Mesodermal cell (in vitro differentiated cells): ENCODE results near the gene SNRPA1.
"Not testable (repeated sequence)": the region's sequence is repeated elsewhere in the genome, so short reads cannot be mapped to it uniquely, and the experiment has no call there.

Experiments
- H3K27ac ChIP-seq: 2 replicates; pipeline ENCODE4 v1.7.0; 2013; ENCODE audit warnings: mild to moderate bottlenecking, low read depth, low read length, moderate library complexity; ENCODE audit not compliant: severe bottlenecking
- H3K36me3 ChIP-seq: 2 replicates; pipeline ENCODE4 v1.7.1; 2013; ENCODE audit warnings: mild to moderate bottlenecking, low read length, moderate library complexity; ENCODE audit not compliant: control insufficient read depth, insufficient read depth
- H3K4me1 ChIP-seq: one replicate; pipeline ENCODE4 v1.7.1; 2013; ENCODE audit warnings: mild to moderate bottlenecking, low read length; ENCODE audit not compliant: insufficient read depth, control insufficient read depth, poor library complexity, severe bottlenecking
- H3K4me3 ChIP-seq: 2 replicates; pipeline ENCODE4 v1.7.0; 2013; ENCODE audit warnings: low read length, control low read depth, mild to moderate bottlenecking; ENCODE audit not compliant: insufficient read depth, poor library complexity, severe bottlenecking; ENCODE audit errors: extremely low read depth
- H3K9me3 ChIP-seq: 2 replicates; pipeline ENCODE4 v1.7.1; 2013; ENCODE audit warnings: mild to moderate bottlenecking, low read length, moderate library complexity; ENCODE audit not compliant: control insufficient read depth
- WGBS, 2 experiments: methylation state at CpG; one replicate each; pipeline ENCODE4 v1.1.5; 2013; ENCODE audit warnings: missing lambda C conversion rate in 2 of 2; ENCODE audit not compliant: insufficient coverage in 2 of 2; 5-methylcytosine and 5-hydroxymethylcytosine counted together

The SNRPA1 gene

DNA sequence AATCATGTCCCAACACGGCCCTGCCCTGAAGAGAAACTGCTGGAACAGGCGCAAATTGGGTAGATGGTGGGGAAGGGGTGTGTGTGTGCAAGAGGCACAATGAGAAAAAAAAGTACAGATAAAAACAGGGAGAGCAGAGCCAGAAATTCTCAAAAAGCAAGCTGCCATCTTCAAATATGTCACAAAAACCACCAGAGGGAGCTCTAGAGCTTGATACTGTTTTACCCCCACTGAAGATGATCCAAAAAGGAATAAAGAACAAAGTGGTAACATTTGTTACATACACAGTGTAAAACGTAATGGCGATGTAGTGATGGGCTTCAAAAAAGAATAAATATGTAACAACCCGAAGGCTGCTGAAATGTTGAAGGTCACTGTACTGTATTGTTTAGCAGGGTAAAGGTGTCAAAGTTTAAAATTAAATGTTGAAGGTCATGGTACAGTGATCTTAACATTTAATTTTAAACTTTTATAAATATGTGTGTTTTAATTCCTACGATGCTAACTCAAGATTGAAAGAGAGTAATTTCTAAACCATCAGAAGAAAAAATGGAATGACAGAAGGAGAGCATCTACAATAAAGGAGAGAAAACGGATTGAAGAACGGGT is 6.0 kb downstream of the SNRPA1 start:
- Histone ChIP-seq H3K4me3 (no peak overlapping the region), H3K36me3 (peaks cover 67% of the 10 kb centered on the region), H3K27ac (no peak overlapping the region), H3K9me3 (no peaks in the 10 kb centered on the region), H3K4me1 (no peaks in the 10 kb centered on the region)
- 90 to 91% methylated on average over 4 of the region's 8 CpGs for WGBS, 2 experiments

DNA sequence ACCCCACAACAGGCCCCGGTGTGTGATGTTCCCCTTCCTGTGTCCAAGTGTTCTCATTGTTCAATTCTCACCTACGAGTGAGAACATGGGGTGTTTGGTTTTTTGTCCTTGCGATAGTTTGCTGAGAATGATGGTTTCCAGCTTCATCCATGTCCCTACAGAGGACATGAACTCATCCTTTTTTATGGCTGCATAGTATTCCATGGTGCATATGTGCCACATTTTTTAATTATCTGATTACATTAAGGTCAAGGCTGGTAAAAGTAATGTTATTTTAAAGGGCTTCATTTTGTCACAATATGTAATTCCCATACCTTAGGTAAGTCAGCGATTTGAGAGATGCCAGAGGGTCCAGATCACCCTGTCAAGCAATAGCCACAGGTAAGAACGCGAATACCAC is 7.7 kb downstream of the SNRPA1 start:
- H3K27ac ChIP-seq, H3K4me3 ChIP-seq, H3K4me1 ChIP-seq, H3K9me3 ChIP-seq: not testable (repeated sequence)
- WGBS, 2 experiments = 100% methylated on average over 3 of the region's 6 CpGs; no CpG with 5 or more reads in 1 of the 2 experiments
- H3K36me3 ChIP-seq = peaks cover 84% of the 10 kb centered on the region

DNA sequence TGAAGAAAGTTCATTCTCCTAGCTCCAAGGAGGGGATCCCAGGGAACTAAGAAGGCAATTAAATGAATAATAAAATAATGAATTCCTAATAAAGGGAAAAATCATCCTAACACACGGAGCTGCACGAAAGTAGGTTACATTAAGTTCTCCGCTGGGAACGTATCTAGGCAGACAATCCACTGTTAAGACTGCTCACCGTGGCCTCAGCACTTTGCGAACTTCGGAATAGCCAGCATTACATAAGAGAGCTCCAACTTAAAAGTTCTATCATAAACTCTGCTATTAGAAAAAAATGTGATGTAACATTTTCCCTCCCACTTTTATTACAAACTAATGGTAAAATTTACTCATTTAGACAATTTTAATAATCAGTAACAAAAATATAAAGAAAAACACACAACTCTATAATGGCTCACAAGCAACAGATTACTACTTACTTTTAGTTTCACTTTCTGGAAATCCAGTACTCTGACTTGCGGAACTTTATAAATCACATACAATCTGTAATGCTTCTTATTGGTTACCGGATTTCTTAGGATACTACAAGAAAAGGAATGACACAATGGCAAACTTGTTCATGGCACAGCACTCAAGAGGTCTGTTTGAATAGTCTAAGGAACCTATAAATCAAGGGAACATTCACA is 8.5 kb downstream of the SNRPA1 start:
- peaks cover 85% of the 10 kb centered on the region for H3K36me3 ChIP-seq
- no peak overlapping the region for H3K4me3 ChIP-seq
- H3K27ac ChIP-seq = no peak overlapping the region
- H3K9me3 ChIP-seq = no peaks in the 10 kb centered on the region
- 86 to 97% methylated on average over 1 to 5 of the region's 9 CpGs for WGBS, 2 experiments
- H3K4me1 ChIP-seq = no peaks in the 10 kb centered on the region

DNA sequence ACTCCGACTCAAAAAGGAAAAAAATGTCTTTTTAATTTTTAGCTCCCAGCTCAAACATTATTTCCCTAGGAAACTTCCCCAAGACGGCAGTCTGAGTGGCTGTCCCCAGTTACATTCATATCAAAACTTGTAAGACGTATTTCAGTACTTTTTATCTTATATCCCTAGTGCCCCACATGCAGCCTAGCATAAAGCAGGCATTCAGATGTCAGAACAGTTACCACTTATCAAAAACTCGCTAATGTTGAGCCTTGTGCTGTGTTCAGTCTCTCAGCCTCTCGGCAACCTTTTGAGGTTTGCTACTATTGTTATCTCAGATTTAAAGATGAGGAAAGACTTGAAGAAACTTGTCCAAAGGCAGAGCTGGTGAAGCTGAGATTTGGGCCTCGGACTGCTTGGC is 11.1 kb downstream of the SNRPA1 start:
- Histone ChIP-seq H3K9me3 (no peaks in the 10 kb centered on the region), H3K36me3 (peaks cover 87% of the 10 kb centered on the region), H3K4me1 (no peaks in the 10 kb centered on the region), H3K27ac (no peak overlapping the region), H3K4me3 (no peak overlapping the region)
- WGBS, 2 experiments = 91% methylated on average over 5 of the region's 6 CpGs

DNA sequence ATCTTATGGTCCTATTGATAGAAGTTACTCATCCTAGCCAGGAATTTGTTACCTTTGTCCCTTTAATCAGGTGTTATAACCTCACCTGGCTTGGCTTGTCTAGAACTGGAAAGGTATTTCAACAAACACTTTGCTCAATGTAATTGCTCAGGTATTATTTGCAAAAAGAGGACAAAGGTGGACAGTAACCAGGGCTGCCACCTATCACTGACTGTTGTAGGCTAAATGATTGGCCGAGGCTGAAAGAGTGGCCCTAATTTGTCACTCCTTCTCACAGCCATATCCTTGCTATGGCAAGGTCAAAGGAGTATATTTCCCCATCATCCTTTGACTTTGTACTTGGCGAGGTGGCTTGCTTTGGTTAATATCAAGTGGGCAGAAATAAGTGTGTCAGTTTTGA is 15.0 kb downstream of the SNRPA1 start:
- H3K4me1 ChIP-seq = peaks cover 3% of the 10 kb centered on the region
- no peak overlapping the region for H3K27ac ChIP-seq
- no peak overlapping the region for H3K4me3 ChIP-seq
- H3K36me3 ChIP-seq = peaks cover 63% of the 10 kb centered on the region
- H3K9me3 ChIP-seq = no peaks in the 10 kb centered on the region
- 100% methylated on average over 1 of the region's 2 CpGs; no CpG with 5 or more reads in 1 of the 2 experiments for WGBS, 2 experiments

DNA sequence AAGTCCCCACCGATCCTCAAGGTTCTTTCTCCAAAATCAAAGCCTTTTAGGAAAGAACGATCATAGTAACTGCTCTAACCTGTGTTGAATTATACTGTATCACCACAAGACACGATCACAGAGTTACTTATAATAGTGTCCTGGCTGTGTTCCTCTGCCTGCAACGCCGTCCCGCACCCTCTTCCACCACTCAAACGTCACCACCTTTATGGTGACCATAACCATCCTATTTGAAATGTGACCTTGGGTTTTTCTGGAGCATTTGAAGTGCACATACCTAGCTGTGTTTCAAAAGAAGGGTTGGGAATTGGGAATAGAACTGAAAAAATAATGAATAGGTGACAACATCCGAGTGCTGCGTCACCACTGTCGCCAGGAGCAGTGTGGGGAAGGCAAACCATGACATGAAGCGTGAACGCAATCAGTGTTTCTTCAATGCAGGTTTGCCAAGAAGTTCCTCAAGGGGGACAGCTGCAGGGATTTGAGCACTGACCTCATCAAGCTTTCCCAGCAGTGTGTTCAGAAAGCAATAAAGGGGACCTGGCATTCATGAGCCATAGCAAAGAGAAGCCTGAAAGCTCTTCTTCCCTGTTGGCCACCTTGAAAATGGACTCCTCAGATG is 17.0 kb downstream of the SNRPA1 start:
- peak overlapping the region; percentile 93 for H3K4me3 ChIP-seq
- H3K4me1 ChIP-seq = peaks cover 3% of the 10 kb centered on the region
- H3K36me3 ChIP-seq = peaks cover 63% of the 10 kb centered on the region
- H3K27ac ChIP-seq = no peak overlapping the region
- 88 to 92% methylated on average over 10 to 12 of the region's 12 CpGs for WGBS, 2 experiments
- no peaks in the 10 kb centered on the region for H3K9me3 ChIP-seq

DNA sequence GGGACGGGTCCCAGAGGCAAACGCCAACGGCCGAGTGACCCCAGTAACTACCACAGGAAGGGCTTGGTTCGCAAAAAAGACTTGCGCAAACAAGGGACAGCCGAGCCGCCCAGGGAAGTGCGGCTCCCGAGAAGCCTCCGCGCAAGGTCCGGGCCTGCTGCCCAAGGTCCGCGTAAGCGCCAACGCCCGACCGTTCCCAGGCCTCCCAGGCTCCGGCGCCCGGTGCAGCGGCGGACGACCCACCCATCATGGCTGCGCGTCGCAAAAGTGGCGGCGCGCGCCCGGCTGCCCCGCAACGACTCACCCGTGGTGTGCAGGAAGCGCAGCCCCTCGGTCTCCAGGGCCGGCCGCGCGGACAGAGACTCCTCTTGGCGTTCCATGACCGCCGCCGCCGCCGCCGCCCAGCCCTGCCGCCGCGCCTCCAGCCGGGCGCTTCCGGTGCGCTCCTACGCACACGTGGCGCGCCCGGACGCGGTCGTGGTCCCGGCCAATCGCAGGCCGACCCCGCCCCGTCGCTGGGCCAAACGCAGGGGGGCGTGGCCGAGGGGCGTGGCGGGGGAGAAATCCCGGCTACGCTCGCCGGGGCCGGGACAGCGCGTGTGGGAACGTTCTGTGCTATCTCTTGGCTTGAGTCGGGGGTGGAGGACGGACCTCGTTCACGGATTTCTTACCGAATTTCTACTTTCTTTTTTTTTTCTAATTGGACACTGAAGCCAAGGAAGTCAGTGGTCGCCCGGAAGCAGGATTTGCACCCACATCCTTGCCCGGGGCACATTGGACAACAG is 17.8 kb downstream of the SNRPA1 start, which contains the start of gene SELENOS:
TSS of gene SELENOS (minus strand) at position 448 of the 785 bp plus-strand sequence. CDS start at position 380, 68 bp downstream.
- H3K9me3 ChIP-seq = no peaks in the 10 kb centered on the region
- H3K4me3 ChIP-seq = peak within 1 kb of the TSS; percentile 93
- WGBS, 2 experiments = 0 to 1% methylated on average over 82 to 87 of the region's 91 CpGs
- peaks cover 3% of the 10 kb centered on the region for H3K4me1 ChIP-seq
- peak within 1 kb of the TSS; percentile 91 for H3K27ac ChIP-seq
- peaks cover 63% of the 10 kb centered on the region for H3K36me3 ChIP-seq

DNA sequence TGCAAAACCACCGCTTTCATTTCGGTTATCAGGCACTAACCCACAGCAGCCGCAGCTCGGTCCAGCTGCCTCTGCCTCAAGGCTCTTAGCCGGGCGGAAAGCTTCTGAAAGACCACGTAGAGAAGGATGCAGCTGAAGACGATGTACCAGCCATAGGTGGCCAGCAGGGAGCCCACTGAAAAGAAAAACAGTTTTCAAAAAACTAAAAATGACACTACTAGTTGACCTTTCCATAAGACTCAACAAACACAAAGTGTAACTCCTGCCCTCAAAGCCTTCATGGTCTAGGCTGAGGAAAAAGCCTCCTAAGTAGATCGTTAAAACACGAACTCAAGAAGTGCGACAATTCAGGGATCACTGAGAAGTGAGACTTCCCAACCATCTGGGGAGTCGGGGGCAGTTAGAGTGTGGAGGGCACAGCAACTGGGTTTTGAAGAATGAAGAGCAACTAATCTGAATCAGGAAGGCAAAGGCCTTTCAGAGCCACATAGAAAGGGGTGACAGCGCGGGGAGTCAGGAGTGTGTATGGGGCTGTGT is 18.5 kb downstream of the SNRPA1 start:
- H3K27ac ChIP-seq = peak overlapping the region; percentile 91
- no peaks in the 10 kb centered on the region for H3K9me3 ChIP-seq
- H3K4me3 ChIP-seq = peak overlapping the region; percentile 93
- H3K36me3 ChIP-seq = peaks cover 63% of the 10 kb centered on the region
- WGBS, 2 experiments = 20 to 26% methylated on average over 14 of the region's 14 CpGs
- H3K4me1 ChIP-seq = peaks cover 3% of the 10 kb centered on the region

DNA sequence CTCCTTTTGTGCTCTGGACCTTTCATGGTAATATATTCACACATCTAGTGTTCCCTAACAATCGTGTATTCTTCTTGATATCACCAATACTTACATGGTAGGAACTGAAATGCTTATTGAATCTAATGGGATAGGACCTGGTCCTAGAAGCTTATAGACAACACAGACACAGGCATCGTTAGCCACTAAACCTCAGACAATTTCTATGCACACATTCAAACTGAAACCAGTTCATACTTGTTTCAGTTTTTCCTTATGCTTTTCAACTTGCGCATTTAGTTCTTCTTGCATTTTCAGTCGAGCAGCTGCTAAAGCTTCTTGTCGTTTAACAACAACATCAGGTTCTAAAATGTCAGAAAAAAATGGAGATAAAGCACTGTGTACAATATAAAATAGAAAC is 20.0 kb downstream of the SNRPA1 start:
- H3K4me3 ChIP-seq = no peak overlapping the region
- no peak overlapping the region for H3K27ac ChIP-seq
- H3K4me1 ChIP-seq = peaks cover 3% of the 10 kb centered on the region
- H3K9me3 ChIP-seq = no peaks in the 10 kb centered on the region
- H3K36me3 ChIP-seq = peaks cover 63% of the 10 kb centered on the region
- 92 to 100% methylated on average over 1 to 2 of the region's 5 CpGs for WGBS, 2 experiments

DNA sequence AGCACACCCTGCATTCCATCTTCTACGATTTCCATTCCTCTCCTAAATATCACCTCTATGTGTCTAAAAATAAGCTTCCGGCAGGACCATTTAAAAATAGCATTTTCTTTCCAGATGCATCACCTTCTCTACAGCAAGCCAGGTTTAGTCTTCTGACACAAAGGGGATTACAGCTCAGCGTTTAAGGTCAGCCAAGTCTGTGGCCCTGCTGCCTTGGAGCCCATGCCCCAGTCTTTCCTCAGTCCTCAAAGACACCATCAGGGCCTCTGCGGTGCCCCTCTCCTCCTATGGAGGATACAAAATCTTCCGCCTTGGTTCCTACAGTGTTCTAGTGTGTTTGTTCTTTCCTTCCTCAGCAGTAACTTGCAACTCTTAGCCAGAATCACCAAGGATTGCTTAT is 21.5 kb downstream of the SNRPA1 start:
- 82 to 86% methylated on average over 4 to 5 of the region's 5 CpGs for WGBS, 2 experiments

More for the DNA sequence above, 21.5 kb downstream of the SNRPA1 start:
- H3K4me3 ChIP-seq = no peak overlapping the region
- H3K27ac ChIP-seq = no peak overlapping the region
- H3K36me3 ChIP-seq = peaks cover 75% of the 10 kb centered on the region
- H3K4me1 ChIP-seq = peaks cover 3% of the 10 kb centered on the region
- H3K9me3 ChIP-seq = no peaks in the 10 kb centered on the region
